C4-2B (cell line): ENCODE data around the gene SSBP4.

Experiments
- CTCF ChIP-seq: fragments of 450-650 bp; conservative IDR thresholded peaks from 2 replicates; pipeline ENCODE4 v1.5.1; 2017; ENCODE audit warnings: mild to moderate bottlenecking
- ZFX ChIP-seq: fragments of 450-650 bp; IDR thresholded peaks from 2 replicates; pipeline ENCODE4 v1.6.1; 2017

- TF ChIP-seq CTCF, result no peak
- no peak for TF ChIP-seq ZFX
These were observed 26.2 kb downstream of the SSBP4 start for GRCh38 chr19:18445262-18445948.
